ENCODE results near the gene AMN1.

DNA sequence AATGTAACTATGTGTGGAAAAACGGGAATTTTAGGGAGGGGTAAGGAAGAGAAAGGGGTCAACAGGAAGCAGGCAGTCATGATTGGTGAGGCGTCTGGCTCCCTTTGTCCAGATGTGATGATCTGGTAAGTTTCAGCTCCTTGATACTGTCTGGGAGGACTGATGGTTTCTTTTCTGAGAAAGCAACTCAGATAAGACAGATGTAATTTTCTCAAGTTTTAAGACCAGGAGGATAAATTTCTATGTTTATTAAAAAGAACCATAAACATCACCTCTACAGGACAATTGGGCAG is 21.9 kb upstream of the AMN1 start:
- no peak for TF ChIP-seq EZH2 (IDR thresholded peaks at IDR 0.05; ENCODE audit: low read length)
- TF ChIP-seq, protein P1, sequence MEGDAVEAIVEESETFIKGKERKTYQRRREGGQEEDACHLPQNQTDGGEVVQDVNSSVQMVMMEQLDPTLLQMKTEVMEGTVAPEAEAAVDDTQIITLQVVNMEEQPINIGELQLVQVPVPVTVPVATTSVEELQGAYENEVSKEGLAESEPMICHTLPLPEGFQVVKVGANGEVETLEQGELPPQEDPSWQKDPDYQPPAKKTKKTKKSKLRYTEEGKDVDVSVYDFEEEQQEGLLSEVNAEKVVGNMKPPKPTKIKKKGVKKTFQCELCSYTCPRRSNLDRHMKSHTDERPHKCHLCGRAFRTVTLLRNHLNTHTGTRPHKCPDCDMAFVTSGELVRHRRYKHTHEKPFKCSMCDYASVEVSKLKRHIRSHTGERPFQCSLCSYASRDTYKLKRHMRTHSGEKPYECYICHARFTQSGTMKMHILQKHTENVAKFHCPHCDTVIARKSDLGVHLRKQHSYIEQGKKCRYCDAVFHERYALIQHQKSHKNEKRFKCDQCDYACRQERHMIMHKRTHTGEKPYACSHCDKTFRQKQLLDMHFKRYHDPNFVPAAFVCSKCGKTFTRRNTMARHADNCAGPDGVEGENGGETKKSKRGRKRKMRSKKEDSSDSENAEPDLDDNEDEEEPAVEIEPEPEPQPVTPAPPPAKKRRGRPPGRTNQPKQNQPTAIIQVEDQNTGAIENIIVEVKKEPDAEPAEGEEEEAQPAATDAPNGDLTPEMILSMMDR (optimal IDR thresholded peaks at IDR 0.05 in 1 of 3, IDR thresholded peaks at IDR 0.05 in 1 of 3, conservative IDR thresholded peaks at IDR 0.05 in 1 of 3; ENCODE audit: extremely low read depth in 1 of 3, insufficient read depth in 2 of 3, low read length in 3 of 3) = no peak

All from keratinocyte (primary cell).